Heart left ventricle (tissue), 13 donors: Measurements from ENCODE around the gene CTNNA1.

Experiments used
- POLR2A ChIP-seq, 2 donors: fragments of 450-650 bp; IDR thresholded peaks; one replicate each; pipeline ENCODE4 v1.6.1; 2017; ENCODE audit warnings: antibody characterized with exemption in 2 of 2, mild to moderate bottlenecking in 2 of 2, moderate library complexity in 2 of 2
- TF ChIP-seq, protein P1 (sequence below), 12 donors: fragments of 200-600 bp; sonication (generic) in 4 of 12; IDR thresholded peaks; one replicate each; pipeline versions ENCODE4 v1.5.0 to v1.8.0; 2018 to 2022; ENCODE audit warnings: antibody characterized with exemption in 12 of 12, mild to moderate bottlenecking in 5 of 12
- donor health status: ischemic (EF 13 %, LVEDD 7.1; RV severe dilation, severe dysfunction).
- donor health status: DM: no; HTN: yes; CAD: no.
- donor health status: DM: no; HTN: no; CAD: no.
- donor health status: ischemic (EF 25% LVEDD 6.9; RV normal size, moderate dysfunction).
- donor health status: ischemic (EF 25% LVEDD 5.7; RV mildly dilated, moderate dysfunction).
- donor health status: ischemic (EF 35%, LVEDD 5.7; RV mildly dilated, moderate dysfunction).
- donor health status: nonischemic (EF 11% LVEDD 7.7; RV severe dilation, severe dysfunction).
- donor health status: DM: yes; HTN: yes; CAD: no.
- donor health status: PGD.
- donor health status: ischemic (EF 29% LVEDD 5.4; RV normal size, mild dysfunction).
- donor health status: nonischemic (EF 23%, LVEDD 6.1; RV moderate dilation, normal function).

DNA sequence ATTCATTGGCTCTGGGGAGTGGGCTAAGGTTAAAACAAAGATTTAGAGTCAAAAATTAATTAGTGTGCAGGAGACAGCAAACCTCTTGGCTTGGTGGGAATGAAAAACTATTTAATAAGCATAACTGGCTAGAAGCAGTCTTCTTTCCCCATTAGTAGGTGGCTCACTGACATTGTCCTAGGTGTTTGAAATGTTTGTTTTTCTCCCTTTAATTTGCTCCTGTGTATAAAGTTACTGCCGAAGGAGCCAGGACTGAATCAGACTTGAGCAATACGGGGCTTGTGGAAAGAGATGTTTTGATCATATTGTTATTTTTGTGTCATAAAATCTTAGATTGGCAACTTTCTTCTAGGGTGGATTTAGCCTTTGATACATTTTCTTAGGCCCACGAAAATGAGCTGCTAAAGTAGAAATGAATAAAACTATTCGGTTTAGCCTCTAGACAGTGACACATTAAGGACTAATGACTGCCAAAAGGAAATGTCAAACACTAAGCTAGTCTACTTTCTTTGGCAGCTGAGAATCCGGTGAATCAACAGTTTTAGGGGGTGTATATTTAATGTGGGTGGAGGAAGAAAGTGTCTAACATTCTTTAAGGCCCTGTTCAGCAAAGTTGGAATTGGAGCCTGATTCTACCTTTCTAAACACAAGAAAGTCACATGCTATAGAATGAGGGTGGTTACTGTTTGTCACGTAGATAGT lies 91.7 kb downstream of the CTNNA1 start:
- no peak for TF ChIP-seq POLR2A (IDR thresholded peaks at IDR 0.05)
- TF ChIP-seq, protein P1, sequence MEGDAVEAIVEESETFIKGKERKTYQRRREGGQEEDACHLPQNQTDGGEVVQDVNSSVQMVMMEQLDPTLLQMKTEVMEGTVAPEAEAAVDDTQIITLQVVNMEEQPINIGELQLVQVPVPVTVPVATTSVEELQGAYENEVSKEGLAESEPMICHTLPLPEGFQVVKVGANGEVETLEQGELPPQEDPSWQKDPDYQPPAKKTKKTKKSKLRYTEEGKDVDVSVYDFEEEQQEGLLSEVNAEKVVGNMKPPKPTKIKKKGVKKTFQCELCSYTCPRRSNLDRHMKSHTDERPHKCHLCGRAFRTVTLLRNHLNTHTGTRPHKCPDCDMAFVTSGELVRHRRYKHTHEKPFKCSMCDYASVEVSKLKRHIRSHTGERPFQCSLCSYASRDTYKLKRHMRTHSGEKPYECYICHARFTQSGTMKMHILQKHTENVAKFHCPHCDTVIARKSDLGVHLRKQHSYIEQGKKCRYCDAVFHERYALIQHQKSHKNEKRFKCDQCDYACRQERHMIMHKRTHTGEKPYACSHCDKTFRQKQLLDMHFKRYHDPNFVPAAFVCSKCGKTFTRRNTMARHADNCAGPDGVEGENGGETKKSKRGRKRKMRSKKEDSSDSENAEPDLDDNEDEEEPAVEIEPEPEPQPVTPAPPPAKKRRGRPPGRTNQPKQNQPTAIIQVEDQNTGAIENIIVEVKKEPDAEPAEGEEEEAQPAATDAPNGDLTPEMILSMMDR (IDR thresholded peaks at IDR 0.05), result no peak
